HG03280 (cell line): ENCODE data around the gene GRIA1.

ENCODE experiments used
- ATAC-seq: cut with Tn5 transposase; IDR thresholded peaks from one replicate; pipeline ENCODE4 v1.9.1; 2021; ENCODE audit warnings: mild to moderate bottlenecking, moderate library complexity; ENCODE audit not compliant: unreplicated experiment

The GRIA1 gene

DNA sequence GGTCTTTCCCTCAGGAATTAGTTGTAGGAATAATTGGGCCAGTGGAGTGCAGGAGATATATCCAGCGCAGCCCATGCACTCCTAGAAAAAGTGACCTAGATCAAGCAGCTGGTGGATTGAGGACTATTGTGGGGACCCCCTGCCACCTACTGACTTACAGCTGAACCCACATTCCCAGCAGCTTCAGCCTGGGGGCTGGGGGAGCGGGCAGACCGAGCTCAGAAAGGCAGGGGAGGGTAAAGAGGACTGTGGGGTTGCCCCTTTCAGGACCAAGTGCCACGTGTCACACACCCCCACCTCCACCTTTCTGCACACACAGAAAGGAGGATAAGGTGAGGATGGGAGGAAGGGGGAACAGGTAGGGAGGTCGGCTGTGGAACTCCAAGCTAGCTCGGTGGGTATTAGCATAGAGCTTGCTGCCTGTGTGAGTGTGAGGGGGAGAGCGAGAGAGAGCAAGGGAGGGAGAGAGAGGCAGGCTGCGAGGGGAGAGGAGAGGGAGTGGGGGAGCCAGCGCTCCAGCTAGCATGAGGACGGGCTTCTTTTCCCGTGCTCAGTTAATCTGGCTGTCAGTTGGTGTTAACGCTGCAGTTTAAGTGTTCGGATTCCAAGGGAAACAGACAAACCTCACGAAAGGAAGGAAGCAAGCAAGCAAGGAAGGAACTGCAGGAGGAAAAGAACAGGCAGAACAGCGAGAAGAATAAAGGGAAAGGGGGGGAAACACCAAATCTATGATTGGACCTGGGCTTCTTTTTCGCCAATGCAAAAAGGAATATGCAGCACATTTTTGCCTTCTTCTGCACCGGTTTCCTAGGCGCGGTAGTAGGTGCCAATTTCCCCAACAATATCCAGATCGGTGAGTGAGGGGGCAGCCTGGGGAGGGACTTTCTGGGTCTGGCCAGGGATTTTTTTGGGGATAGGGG is at the start of gene GRIA1:
Gene GRIA1 (plus strand): TSS at position 553 of the 920 bp plus-strand sequence.
- no peak for ATAC-seq

DNA sequence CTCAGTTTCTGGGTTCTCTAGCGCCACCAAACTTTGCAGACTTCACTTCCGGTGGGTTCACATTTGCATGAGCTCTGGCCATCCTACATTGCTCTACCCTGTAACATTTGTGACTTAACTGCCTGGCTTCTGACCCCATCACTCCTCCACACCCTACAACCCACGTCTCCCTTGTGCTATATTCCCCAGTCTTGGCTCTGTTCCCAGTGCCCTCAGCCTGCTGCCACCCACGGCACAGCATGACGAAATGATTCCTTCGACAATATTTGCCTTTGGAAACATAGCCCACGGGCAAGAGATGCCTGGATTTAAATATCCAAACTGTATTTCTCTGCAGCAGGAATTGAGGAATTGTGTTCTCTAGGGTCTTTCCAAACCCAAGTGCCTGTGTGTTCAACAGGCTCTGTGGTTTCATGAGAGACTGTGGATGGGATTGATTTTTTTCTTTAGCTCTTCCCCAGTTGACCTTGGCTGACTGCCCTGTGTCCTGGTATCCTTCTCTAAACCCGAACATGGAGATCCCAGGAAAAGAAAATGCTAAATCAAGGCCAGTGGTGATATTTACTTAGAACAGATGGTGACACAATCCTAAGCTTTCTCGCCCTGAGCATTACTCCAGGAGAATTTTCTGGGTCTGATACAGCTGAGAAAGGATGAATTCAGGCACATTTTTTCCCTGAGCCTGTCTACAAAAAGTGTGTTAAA is 44.4 kb upstream of the GRIA1 start:
- no peak for ATAC-seq

DNA sequence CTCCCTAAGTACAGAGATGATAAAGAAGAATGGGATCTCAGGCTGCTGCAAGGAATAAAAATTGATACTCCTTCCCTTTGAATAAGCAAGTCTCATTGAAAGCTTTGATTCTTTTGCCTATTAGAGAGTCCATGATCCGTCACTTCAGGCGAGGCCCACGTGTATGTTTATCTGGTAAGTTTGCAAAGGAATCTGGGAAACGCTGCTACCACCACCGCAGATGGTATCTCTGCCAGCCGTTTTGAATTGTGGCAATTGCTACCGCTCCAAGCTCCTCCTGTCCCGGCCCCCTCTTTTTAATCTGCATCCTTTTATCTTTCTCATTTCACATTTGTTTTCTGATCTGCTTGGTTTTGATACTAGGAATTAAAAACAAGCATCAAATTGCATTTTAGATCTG is 42.9 kb upstream of the GRIA1 start:
- no peak for ATAC-seq

DNA sequence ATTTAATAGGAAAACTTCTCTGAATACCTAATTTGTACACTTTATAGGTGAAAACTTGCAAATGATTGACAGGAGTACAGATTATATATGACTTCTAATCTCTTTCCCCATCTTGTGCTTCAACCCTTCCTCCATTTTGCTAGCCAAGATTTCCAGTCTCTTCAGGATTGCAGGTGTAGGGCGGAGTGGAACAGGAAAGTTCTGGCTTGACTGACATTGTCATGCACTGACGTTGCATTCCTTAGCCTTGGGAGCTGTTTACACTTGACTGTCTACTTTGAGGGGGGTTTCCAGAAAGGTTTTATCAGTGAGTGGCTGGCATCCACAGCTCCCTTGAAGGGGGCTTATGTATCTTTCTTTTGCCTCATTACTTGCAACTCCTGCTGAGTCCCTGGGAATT is 34.1 kb upstream of the GRIA1 start:
- no peak for ATAC-seq

DNA sequence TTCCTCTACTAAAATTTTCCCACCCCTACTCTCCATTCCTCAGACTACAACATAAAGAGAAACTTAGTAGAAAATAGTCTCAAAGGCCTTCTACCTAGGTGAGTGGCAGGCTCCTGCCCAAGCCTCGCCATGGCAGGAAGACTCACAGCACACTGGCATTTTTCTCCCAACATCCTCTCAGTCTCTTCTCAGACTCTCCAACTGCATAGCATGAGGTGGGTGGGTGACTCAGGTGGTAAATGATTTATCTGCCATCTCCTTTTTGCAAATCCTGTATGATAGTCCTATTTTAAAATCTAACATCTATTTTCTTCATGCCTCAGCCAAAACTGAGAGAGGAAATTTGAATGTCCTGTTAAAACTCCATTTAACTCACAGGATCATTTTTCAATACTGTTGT is 33.5 kb upstream of the GRIA1 start:
- no peak for ATAC-seq

DNA sequence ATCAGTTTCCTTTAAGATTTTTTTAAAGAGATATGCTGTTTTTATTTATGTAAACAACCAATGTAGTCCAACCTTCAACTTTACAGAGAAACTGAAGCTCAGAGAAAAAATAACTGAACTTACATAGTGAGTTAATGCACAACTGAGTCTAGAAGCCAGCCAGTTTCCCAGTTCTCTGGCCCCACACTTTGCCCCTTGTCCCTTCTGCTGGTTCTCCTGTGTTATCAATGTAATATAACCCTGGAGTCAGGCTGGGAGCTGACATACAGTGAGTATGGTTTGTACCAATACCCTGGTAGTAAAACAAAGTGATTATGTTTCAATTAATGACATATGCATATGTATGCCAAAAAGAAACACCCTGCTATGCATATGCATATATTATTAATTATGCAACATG is 32.2 kb upstream of the GRIA1 start:
- no peak for ATAC-seq

DNA sequence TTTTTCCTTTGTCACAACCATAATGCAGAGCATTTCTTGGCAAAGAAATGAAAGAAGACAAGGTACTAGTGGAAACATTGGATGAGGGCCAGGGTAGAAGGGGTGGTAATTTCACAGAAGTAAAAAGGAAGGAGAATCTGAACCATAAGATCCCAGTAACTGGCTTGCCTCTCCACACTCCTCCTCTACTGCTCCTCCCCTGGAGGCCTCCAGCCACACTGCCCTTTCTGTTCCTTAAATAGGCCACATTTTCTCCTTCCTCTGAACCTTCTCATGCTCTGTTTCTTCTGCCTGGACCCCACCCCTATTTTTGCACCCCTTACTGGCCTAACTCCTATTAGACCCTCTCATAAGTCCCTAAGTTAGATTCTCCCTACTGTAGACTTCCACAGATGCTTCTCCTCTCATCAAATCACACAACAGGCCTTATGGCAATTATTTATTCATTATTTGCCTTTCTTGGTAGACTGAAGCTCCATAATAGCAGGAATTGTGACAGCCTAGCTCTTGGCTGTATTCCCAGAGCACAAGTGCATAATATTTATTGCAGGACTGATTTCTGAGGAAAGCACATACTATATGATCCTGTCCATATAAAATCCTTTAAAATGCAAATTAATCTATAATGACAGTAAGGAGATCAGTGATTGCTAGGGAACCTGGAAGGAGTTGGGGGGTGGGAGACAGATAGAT is 31.3 kb upstream of the GRIA1 start:
- no peak for ATAC-seq

DNA sequence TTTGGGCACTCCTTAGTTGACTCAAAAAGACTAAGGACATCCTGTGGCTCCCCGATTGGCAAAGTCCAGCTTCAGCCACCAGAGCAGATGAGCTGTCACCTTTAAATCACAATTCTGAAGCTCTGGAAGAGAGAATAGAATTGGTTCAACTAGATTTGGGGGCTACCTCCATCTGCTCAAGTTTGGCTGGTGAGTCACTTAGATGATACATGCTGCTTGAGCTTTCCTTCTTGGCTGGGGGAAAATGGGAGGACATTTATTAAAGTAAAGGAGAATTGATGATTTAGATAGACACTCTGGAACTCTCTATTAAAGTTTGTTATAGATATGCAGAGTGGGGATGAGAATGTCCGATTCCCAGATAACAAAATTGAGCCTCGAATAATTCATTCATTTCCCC is 30.0 kb upstream of the GRIA1 start:
- no peak for ATAC-seq

DNA sequence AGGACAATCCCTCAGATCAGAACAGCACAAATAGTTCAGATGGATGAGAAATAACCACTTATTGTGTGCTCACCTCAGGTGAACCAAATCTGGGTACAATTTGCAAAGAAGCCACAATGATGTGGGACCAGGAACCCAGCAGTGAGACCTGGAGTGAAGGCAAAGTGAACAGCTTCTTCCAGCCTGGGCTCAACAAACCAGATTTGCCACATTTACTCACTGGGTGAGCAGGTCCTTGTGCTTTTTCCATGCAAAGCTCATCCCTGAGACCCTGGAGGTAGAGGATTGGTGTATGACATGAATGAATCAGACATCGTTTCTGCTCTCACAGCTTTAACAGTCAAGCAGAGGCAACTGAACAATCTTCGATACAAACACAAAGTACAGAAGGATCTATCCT is 29.1 kb upstream of the GRIA1 start:
- ATAC-seq = no peak

DNA sequence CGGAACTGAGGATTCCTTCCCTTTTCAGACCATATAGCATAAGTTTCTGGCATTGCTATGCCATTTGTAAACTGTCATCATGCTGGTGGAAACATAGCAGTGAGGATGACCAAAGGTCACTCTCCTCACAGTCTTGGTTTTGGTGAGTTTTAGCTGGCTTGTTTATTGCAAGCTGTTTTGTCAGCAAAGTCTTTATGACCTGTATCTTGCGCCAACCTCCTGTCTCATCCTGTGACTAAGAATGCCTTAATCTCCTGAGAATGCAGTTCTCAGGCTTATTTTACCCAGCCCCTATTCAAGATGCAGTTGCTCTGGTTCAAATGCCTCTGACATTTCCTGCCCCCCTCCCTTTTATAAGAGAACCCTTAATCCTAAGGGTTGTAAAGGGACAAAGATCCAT is 26.7 kb upstream of the GRIA1 start:
- ATAC-seq = no peak

DNA sequence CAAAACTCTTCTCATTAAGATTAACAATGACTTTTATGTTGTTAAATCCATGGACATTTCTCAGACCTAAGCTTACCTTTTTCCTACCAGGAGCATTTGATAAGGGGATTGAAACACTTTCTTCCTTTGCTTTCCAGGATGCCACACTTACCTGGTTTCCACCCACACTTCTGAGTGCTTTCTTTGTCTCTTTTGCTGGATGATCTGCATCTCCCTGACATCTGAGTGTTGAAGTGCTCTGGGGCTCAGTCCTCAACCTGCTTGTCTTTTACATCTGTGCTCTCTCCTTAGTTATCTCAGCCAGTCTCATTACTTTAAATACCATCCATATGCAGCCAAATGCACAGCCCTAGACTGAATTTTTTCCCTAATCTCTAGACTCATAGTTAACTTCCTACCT is 22.9 kb upstream of the GRIA1 start:
- no peak for ATAC-seq

DNA sequence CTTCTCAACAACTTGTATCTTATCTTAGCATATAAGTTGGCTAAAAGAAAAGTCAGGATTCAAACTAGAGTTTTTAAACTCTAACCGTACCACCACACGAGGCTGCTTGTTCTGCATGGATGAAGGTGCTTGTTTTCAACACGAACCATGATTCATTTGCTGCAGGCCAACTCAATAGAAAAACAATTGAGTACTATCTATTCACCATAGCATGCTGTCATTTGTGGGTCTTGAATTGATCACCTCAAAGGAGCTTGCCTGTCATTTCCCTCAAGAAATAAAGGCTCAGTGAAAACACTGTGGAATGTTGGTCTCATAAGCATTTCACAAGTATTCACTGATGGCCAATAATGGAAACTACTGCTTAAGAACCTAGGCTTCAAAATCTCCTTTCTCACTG is 21.0 kb upstream of the GRIA1 start:
- no peak for ATAC-seq

DNA sequence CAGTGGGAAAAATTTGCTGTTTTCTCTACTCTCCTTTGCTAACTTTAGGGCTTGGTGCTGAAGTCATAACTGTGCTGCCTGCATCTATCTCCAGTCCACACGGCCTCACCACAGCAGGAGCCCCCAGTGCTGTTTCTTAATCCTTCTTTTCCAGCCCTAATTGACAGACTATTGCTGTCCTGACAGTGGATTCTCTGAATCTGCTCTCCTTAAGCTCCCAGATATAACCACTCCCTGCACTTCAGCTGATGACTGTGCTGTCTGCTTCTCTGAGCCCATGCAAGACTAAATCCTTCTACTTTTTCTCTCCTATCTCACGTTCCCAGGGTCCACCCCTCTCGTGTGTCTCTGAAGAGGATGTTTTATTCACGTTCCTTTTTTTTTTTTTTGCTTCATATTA is 19.7 kb upstream of the GRIA1 start:
- no peak for ATAC-seq

DNA sequence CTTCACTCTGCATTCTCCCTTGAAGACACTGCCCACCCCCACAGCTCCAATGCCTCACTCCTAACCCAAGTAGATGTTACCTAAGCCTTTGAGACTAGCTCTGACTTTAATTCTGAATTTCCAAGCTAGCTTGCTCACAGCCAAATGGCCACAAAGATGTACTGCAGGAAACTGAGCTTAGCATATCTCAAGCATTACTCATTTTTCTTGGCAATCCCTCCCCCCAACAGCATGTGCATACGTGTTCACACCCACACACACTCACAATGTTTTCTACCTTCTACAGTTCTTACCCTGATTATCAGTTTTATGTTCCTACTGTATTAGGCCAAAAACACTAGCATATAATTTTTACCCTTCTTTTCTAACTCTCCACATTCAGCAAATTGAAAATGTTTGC is 13.7 kb upstream of the GRIA1 start:
- peak; percentile 39 for ATAC-seq

DNA sequence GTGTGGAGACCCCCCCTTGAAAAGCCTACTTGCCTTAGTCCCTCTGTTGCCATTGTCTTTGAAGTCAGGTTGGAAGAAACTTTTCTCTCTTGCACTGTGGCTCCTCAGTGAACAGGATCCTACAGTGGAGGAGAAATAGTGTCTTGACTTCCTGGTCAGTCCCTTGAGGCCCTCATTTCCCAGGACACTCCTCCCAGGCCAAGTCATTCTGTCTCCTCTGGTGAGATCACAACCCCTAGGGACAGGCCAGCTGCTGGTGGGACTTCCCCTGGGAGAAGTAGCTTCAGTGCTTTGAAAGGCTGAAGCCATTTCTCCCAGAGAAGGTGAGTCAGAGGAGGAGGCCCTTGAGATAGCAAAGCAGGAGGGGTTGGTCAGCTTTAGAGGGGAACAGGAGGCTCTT is 10.1 kb upstream of the GRIA1 start:
- peak; percentile 69 for ATAC-seq

DNA sequence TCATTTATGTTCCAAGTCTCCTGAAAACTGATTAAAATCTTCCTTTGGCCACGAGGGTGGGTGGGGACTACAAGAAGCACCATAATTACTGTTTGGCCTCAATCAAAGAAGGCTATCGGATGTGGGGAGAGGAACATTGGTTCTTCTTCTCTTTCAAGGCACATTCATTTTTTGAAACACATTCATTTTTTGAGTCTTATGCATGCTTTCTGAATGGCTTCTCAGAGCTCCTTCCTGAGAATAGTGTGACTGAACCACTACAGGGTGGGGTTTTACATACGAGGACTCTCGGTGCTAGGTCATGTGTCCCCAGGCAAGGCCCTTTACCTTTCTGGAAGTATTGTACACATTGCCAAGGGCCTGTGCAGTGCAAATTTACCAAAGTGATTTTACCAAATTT is 7.0 kb upstream of the GRIA1 start:
- ATAC-seq = no peak

DNA sequence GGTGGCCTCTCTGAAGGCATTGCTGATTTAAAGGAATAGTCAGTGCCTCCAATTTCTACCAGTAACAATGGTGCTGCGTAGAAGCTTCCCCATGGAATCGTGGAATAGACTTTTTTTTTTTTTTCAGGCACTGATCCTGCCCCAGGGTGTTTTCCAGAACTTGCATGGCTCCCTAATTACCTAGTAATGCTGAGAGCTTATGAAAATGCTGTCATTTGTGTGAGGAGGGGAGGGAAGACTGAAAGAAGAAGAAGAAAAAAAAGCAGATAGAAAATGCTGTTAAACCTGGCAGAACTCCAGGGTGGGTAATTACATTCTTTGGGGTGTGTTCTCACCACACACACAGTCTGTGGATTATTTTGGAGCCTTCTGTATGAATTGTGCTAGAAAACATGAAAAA is 4.8 kb upstream of the GRIA1 start:
- ATAC-seq = no peak

DNA sequence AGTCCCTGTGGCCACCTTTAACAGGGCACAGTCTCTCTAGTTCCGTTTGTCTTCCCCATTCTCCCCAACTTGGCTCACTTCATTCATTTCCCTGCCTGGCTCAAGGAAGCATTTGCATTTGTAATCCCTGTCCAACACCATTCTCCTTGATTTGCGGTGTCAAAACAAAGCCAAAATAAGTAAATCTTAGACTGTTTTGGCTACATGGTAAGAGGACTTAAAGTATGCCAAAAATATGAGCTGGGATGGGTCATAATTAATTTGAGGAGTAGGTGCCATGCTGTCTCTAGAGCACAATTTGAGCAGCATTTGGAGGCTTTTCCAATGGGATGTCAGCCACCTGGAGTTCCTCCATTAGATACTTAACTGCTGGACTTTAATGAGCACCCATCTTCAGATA is 3.7 kb upstream of the GRIA1 start:
- no peak for ATAC-seq

DNA sequence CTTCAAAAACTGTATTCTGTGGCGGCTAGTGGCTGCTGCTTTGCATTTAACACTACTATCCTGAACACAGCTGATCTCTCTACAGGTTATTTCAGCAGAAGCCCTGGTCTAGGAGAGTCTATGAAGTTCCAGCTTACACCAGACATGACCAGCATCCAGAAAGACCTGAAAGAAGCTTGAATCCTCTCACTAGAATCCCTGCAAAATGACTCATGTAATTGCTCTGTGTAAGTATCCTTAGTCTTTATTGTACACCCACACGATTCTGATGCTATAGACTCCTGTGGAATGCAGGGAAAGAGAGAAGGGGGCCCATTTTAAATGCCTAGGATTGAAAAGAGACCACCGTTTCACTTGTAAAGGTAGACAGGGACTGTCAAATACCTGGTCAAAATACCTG is 859 bp upstream of the GRIA1 start:
- no peak for ATAC-seq

DNA sequence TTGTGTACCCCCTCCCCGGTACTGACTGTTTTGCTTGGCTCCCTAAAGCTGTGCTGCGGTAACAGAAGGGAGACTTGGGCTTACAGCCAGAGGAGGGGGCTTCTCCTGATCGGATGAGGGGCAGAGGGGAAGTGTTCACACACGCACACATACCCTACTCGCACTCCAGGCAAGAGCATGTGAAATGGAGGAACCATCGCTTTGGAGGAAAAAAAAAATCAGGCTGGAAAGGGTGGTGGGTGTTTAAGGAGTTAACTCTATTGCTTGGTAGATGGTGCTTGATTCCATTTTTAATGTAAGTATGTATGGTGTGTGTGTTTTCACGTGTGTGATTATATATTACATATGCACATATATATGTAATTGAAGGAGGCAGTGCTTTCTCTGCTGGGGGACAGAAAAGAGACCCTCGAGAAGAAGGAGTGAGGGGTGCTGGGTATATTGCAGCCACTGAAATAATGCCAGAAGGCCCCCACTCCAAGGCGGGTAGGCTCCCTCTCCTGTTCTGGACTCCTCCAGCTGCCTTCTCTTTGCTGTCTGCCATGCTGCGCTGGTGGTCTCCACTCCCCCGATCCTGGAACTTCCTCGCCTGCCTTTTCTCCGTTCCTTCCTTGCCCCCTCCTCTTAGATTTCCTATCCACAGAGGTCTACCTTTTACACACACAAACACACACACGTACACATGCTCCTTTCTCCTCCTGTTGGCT is 721 bp downstream of the GRIA1 start:
- ATAC-seq = no peak

DNA sequence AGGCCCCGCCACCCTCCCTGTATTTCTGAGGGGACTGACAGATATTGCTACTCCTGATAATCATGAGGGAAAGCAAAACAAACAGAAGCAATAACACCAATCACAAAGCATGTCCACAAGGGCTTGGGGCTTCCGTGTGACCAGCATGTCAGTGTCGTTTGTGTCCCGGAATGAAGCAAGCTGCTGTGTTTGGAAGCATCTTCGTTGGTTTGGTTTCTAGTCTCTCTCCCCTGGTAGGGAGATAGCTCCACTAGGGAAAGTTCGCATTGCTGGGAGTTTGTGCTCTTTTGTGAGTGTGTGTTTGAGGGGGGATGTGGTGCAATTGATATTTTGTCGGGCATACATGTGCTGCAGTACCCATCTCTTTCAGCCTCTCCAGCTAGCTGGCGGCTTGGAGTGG is 1.4 kb downstream of the GRIA1 start:
- no peak for ATAC-seq
